Neural crest cell (in vitro differentiated cells): ENCODE measurements around the gene ZSCAN9. TPM values are rescaled to one million over a fixed set of nuclear protein-coding genes. Genes with fewer than 3 reads are reported as not detected.

ENCODE experiments used
- DNase-seq: peaks from one replicate; pipeline ENCODE4 v3.0.0; 2021; ENCODE audit warnings: low read depth, mixed read lengths, low spot score
- H3K27ac Mint-ChIP-seq: one replicate; pipeline ENCODE4 v1.8.0; 2021; ENCODE audit warnings: mild to moderate bottlenecking, mixed read lengths; ENCODE audit not compliant: unreplicated experiment
- H3K27me3 Mint-ChIP-seq: 2 replicates; pipeline ENCODE4 v1.8.0; 2021; ENCODE audit warnings: low read depth, mild to moderate bottlenecking, mixed read lengths
- H3K36me3 Mint-ChIP-seq: 2 replicates; pipeline ENCODE4 v1.8.0; 2021; ENCODE audit warnings: low read depth, mild to moderate bottlenecking, mixed read lengths
- H3K4me1 Mint-ChIP-seq: 2 replicates; pipeline ENCODE4 v1.8.0; 2021; ENCODE audit warnings: mixed read lengths
- H3K4me3 Mint-ChIP-seq: one replicate; pipeline ENCODE4 v1.8.0; 2021; ENCODE audit warnings: mild to moderate bottlenecking, mixed read lengths
- H3K9me3 Mint-ChIP-seq: 2 replicates; pipeline ENCODE4 v1.8.0; 2021; ENCODE audit warnings: mixed read lengths
- CTCF ChIP-seq: fragments of 200-600 bp; sonication (generic); conservative IDR thresholded peaks from 2 replicates; pipeline ENCODE4 v1.5.0; 2021; ENCODE audit warnings: antibody characterized with exemption, mild to moderate bottlenecking
- total RNA-seq: library from RNA; stranded (reverse); gene quantifications from 2 replicates; pipeline ENCODE4 v1.2.1, GENCODE V29; 2021

ZSCAN9 gene
- total RNA-seq, 1 donor from 2014 or later, result 31.4 TPM

- no peaks in the 10 kb centered on the region for H3K9me3 Mint-ChIP-seq
- H3K4me3 Mint-ChIP-seq, result no peak overlapping the region
- no peak overlapping the region for H3K27ac Mint-ChIP-seq
Observed at GRCh38 chr6:28266563-28266961, 41.5 kb downstream of the ZSCAN9 start.

GRCh38 chr6:28266962-28267694 lies 42.1 kb downstream of the ZSCAN9 start, which contains the start of gene ZSCAN26:
ZSCAN26 (plus strand) TSS chr6:28267143; CDS start chr6:28271920, 4,777 bp downstream.
- DNase-seq, result peak; percentile 80
- no peaks in the 10 kb centered on the region for H3K4me1 Mint-ChIP-seq
- H3K27me3 Mint-ChIP-seq, result peaks cover 25% of the 10 kb centered on the region
- TF ChIP-seq CTCF, result no peak
- no peak within 1 kb of the TSS for H3K27ac Mint-ChIP-seq
- no peaks in the 10 kb centered on the region for H3K9me3 Mint-ChIP-seq
- no peaks in the 10 kb centered on the region for H3K36me3 Mint-ChIP-seq
- no peak within 1 kb of the TSS for H3K4me3 Mint-ChIP-seq

More at GRCh38 chr6:28266563-28266961, 41.5 kb downstream of the ZSCAN9 start:
- Mint-ChIP-seq H3K4me1 (no peaks in the 10 kb centered on the region), H3K27me3 (peaks cover 28% of the 10 kb centered on the region), H3K36me3 (no peaks in the 10 kb centered on the region)
- DNase-seq, result no peak
- TF ChIP-seq CTCF, result no peak

- H3K9me3 Mint-ChIP-seq, result no peaks in the 10 kb centered on the region
- no peak for DNase-seq
- H3K4me3 Mint-ChIP-seq, result no peak overlapping the region
- H3K27ac Mint-ChIP-seq, result no peak overlapping the region
- no peaks in the 10 kb centered on the region for H3K4me1 Mint-ChIP-seq
- TF ChIP-seq CTCF, result no peak
- H3K36me3 Mint-ChIP-seq, result no peaks in the 10 kb centered on the region
- H3K27me3 Mint-ChIP-seq, result peaks cover 21% of the 10 kb centered on the region
Observed at GRCh38 chr6:28267695-28268059, 42.6 kb downstream of the ZSCAN9 start.

- no peak for TF ChIP-seq CTCF
- peaks cover 6% of the 10 kb centered on the region for H3K27me3 Mint-ChIP-seq
- no peaks in the 10 kb centered on the region for H3K4me1 Mint-ChIP-seq
- H3K9me3 Mint-ChIP-seq, result no peaks in the 10 kb centered on the region
- H3K4me3 Mint-ChIP-seq, result no peak overlapping the region
- DNase-seq, result no peak
- no peak overlapping the region for H3K27ac Mint-ChIP-seq
- H3K36me3 Mint-ChIP-seq, result no peaks in the 10 kb centered on the region
Observed at GRCh38 chr6:28269492-28269891, 44.4 kb downstream of the ZSCAN9 start.

GRCh38 chr6:28274888-28275287 lies 49.8 kb downstream of the ZSCAN9 start:
- H3K4me1 Mint-ChIP-seq, result no peaks in the 10 kb centered on the region
- TF ChIP-seq CTCF, result no peak
- H3K9me3 Mint-ChIP-seq, result no peaks in the 10 kb centered on the region
- no peaks in the 10 kb centered on the region for H3K27me3 Mint-ChIP-seq
- DNase-seq, result no peak
- H3K27ac Mint-ChIP-seq, result no peak overlapping the region
- no peak overlapping the region for H3K4me3 Mint-ChIP-seq
- peaks cover 2% of the 10 kb centered on the region for H3K36me3 Mint-ChIP-seq
